Stimulated activated CD4-positive, alpha-beta T cell treated with anti-CD3 and anti-CD28 coated beads, Interleukin-12 subunit alpha, Interleukin-12 subunit beta, amount 100 ng/mL, for 4 hours (primary cell): ENCODE results near the gene FCHSD1.
A peak's percentile ranks its signal among the peaks of the same experiment; 100 is the strongest.

Experiments used
- DNase-seq: peaks from one replicate; pipeline ENCODE4 v3.0.0-alpha.2; 2020

Gene FCHSD1

DNA sequence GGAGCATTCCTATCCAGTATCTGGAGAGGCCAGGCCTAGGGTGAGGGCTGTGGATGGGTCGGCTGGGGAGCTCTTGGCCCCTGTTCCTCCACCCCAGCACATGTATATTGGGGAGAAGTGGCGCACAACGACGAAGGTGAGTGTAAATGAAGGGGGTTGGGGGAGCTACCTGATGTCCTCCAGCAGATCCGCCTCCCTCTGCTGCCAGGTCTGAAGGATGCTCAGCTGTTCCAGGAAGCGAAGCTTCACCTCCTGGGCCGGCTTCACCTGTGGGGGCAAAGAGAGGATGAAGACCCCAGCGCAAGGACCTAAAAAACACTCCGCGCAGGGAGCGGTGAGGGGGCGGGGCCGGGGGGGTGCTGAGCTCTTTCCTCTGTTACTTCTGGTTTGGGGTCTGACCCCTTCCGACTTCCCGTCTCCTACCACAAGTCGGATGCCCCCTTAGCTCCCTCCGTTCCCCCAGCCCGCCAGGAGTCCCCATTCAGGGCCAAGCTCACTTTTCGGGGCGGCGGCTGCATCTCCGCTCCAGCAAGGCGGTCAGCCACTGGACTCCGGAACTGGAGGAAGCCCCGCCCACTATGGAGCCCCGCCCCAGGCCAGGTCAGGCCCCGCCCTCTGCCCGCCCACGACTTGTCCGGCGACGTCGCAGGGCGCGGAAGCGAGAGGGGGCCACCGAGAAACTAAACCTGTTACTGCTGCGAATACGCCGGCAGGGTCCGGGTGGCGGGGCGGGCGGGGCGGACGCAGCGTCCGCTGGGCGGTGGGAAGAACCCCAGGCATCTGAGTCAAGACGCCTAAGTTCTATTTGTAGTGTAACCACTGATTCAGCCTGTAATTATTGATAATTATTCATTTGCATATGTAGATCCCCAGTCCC, at the start of gene FCHSD1:
TSS of gene FCHSD1 (minus strand) at position 568 of the 877 bp plus-strand sequence. CDS start at position 518, 50 bp downstream.
- peak; percentile 78 for DNase-seq

DNA sequence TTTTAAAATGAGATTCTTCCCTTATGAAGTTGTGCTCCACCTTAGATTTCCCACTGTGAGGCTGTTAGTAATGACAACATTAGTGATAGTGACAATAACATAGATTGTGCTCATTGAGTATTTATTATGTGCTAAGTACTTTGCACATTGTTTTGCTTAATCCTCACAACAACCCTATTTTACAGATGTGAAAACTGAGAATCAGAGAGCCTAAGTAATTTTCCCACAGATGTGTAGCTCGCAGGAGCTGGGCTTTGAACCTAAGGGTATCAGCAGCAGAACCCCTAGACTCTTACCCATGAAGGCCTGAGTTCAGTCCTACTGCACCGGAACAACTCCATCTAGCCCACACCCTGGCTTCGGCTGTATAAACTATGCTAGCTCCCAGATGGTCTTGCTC, 46.4 kb upstream of the FCHSD1 start:
- DNase-seq, result no peak

DNA sequence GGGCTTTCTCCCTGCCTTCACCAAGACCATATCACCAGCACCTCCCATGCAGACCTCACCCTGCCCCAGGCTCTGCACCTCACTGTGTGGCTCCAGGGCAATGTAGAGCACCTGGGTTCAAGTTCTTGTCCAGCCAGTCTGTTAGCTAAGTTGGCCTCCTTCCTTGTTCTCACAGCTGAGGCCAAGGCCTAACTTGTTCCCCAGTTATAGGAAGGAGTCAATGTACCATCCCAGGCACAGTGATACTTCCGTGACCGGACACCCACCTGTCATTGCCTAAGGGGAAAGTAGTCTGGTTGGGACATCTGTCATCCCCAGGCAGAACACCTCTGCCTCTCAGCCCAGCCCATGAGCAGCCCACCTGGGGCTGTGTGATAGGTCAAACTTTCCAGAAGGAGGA, 45.2 kb upstream of the FCHSD1 start:
- no peak for DNase-seq

DNA sequence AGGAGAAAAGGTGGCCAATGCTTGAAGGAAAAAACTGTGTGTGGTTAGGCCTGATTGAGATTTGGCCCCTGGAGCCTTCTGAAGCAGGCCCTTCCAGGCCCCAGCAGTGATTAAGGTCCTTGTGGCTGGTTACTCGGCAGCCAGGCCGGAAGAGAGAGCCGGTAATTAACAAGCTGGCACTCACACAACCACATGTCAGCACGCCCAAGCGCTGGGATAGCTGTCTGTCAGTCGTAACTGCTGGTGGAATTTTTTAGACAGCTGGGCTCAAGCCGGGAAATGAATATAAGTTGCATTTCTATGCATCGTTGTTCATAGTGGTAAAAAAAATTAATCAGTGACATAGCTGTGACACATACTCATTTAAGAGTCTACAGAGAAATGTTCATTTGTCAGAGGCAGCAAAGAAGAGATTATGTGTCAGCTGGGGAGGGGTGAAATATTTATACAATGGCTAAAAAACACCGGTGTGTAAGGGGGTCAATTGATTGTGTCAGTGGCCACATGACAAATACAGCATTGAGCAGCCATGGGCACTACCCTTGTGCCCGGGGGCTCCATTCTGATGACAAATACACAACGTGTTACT, 44.5 kb upstream of the FCHSD1 start:
- DNase-seq, result no peak

DNA sequence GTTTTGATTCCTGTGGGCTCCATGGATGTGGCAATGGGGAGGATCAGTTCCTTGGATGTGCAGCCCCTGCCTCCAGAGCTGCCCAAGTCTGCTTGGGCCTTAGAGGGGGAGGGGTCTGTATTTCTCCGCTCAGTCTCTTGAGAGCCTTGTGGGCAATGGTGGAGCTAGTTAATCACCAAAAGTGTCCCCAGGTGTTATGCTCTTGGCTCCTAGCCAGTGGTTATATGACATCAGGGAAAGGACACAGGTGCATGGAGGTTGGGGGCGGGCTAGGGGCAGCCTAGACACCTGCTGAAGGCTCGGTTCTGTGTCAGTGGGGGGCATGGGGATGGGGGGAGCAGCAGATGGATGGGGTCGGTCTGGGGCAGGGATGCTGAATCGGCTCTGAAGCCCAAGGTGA, 43.3 kb upstream of the FCHSD1 start:
- DNase-seq, result no peak

DNA sequence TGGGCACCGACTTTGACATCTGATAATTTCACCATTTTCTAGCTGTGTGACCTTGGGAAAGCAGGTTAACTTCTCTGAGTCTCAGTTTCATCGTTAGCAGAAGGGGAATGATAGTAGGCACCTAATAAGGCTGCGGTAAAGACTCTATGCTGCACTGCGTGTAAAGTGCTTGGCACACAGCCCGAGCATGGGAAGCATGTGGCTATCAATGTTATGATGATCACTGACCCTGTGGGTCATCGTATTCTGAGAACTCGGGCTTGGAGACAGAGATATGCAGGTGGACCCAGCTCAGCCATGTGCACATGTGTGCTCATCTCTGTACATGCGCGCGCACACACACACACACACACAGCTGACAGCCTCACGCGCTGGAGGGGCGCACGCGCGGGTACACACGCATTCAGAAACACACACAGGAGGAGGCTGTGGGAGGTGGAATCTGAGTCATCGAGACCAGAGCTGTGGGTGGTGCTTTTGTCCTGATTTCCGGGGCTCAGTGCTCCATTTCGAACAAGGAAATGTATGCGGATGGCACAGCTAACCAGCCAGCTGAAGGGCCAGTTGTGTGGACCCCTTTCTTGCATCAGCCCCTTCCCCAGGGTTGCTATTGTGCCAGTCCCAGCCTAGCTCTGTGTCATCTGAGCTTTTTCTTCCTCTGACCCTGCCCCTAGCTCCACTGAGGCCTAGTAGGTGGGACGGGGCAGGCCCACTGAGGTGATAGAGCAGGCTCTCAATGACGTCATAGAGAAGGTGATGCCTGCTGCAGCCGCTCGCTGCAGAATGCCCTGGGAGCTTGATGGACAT, 41.9 kb upstream of the FCHSD1 start:
- peak; percentile 68 for DNase-seq

DNA sequence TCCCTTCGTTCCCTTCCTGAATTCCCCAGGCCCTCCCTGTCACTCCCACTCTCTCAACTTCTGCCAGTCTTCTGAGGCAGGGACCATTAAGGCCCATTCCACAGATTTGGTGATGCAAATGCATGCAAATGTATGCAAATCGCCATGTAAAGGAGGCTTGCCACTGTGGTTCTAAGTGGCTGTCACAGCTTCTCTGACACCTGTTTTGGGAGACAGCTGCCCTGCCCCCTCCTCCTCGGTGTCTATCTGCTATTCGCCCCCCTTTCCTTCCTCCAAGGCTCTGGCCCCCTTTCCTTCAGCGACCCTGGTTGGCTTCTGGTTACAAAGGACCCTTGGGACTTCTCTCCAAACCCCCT, 41.3 kb upstream of the FCHSD1 start:
- DNase-seq, result no peak

DNA sequence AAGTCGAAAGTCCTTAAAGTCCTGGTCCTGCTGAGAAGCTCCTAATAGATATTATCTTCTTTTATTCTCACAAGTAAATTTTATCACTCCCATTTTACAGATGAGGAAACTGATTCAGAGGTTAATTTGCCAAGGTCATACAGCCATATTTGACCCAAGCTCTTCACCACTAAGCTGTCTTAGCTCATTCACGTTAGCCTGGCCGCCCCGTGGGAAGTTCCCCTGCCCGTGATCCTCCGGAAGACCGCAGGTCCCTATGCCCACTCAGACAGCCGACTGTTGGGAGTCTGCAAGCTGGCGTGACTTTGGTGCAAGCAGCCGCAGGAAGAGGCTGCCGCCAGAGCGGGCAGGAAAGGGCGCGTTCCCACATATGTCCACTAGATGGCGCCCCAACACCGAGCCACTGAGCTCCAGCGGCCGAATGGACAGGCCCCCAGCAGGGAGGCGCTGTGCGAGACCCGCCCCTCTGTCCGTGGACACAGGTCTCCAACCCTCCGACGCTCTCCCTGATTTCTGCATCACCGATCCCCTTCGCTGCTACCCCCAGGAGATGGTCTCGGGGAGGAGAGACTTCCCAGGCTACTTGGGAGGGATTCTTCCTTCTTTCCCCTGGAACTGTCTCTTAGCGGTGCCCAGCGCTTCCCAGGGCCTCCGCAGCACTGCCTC, 40.8 kb upstream of the FCHSD1 start:
- DNase-seq, result peak; percentile 86

DNA sequence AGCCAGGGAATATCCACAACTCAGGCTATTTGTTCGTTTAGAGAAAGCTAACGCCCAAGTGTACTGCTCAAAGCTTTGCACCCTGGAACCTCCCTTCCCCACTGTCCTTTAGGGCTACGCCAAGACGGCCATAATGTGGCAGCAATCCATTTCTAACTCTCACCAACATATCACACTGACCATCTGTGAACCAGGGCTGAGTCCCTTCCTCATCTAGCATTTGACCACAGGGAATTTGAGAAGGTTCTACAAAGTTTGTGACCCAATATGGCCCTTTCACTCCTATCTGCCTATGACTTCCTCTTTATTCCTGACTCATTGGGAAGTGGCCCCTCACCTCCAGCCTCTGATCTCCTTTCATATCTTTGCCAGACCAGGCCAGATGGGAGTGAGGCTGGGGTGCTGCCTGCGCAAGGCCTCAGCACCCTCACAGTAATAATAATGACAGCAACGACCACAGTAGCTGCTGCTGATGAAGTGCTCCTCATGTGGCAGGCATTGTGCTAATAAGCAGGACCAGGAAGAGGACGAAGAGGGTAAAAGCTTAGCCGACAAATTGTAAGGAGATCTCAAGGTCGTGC, 40.2 kb upstream of the FCHSD1 start:
- DNase-seq, result no peak

DNA sequence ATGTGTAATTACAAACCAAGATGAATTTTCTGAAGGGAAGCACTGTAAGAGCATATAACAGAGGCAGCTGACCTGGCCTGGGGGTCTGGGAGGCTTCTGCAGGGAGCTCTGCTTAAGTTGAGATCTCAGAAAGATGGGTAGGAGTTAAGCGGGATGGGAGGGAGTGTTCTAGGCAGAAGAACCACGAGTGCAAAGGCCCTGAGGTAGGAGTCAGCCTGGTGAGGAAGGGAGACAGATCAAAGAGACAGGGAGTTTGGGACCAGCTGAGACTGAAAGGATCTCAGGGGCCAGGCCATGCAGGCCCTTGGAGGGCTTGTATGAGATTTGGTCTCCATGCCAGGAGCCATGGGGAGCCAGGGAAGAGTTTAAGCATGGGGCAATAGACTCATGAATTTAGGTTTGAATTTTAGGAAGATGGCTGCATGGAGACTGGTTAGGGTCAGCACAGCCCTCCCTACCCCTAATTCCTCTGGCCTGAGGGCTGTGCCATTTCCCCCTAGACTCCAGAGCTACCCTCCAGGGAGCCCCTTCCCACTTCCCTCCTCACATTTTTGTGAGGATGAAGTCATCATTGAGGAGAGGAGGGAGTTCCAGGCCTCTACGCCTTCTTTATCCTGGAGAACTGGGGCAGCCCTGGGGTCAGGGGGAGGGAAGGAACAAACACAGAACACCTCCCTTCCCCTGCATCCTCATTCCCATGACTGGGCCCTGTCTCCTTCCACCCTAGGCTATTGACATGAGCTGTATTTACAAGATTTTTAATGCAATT, 35.6 kb upstream of the FCHSD1 start:
- no peak for DNase-seq

DNA sequence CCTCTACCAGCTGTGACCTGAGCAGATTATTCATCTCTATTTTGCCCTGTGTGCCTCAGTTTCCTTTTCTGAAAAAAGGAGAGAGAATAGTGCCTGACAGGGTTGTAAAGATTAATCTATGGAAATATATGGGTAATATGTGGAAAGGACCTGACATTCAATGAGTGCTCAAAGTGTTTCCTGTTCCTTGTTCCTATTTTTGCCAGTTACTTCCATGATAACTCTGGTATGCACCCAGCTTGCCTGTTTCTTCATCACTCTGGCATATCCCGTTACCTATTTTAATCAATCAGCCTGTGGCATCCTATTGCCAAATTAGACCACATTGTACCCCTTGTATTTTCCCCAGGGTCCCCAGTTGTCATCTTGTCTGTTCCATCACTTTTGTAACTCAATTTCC, 34.4 kb upstream of the FCHSD1 start:
- DNase-seq, result no peak

DNA sequence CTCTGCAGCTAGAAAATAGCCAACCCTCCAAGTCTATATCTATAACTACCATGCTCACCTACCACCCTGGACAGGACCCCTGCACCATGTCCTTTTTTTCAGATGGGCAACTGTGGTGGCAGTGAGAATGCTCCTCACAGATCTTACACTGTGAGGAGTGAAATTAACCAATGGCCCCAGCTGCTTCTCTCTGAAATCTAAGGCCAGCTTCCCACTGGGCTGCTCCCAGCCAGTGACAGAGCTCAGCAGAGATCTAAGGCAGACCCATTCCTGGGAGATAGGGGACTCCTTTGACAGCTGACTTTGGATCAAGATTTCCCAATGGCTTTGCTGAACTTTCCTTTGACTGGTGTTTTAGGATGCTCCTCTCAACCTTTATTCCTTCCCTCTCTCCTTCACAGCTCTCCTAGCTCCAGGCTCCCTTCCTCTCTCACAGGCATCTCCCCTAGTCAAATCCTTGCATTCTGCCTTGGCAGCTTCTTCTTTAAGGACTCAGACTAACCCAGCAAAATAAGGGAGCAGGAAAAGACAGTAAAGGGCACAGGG, 32.5 kb upstream of the FCHSD1 start:
- no peak for DNase-seq

DNA sequence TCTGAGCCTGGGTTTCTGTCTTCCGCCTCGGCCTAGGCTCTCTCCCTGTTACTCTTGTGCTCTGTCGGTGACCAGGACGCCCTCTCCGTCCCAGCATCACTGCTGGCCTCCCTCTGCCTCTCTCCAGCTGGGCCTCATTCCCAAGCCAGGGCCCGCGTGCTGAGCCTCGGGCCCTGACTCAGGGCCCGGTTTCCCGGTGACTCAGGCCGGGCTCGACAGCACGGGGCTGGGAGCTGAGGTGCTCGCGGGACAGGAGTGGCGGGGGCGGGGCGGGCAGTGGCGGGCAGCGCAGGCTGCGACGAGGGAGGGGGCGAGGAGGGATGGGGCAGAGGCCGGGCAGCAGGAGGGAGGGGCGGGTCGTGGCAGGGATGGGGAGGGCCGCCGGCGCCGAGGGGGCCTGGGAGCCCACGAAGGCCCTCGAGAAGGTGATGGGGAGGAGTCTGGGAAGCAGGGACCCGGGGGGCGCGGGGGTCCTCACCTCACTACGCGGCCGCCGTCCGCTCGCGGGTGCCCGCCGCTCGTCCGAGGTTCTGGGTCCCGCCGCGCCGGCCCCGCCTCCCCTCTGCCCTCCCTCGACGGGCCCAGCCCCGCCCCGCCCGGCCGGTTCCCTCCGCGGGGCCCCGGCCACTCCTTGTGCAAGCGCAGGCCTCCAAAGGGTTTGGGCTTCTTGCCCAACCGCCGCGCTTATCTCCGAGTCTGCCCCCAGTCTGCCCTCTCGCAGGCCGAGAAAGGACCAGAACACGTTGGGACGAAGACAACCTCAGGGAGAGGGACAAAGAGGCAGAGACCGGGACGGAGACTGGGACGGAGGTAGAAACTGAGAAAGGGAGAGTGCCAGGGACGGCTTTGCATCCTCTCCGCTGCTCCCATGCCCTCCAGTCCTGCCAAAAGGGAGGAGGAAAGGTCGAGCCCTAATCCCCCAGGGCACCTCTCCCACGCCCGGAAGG, 30.8 kb upstream of the FCHSD1 start, which contains the start of gene ARAP3:
TSS of gene ARAP3 (minus strand) at position 536 of the 947 bp plus-strand sequence. CDS start 1,744 bp downstream, outside the sequence.
- DNase-seq, result peak; percentile 40

DNA sequence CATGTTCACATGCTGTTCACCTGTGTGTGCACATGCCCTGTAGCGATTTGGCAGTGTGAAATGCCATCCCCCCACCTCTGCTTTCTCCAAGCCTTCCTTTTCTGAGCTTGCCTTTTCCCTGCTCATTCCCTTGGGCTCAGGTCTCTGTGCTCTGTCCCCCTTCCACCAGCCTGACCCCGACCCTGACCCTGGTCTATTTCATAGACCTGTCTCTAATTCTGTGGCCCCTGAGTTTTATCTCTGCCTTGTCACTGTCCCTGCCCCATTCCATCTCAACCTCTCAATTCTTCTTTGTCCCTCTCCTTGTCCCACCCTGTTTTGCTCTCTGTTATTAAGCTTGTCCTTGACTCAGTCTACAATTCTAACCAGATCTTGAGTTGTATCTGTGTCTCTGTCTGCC, 30.1 kb upstream of the FCHSD1 start:
- no peak for DNase-seq

DNA sequence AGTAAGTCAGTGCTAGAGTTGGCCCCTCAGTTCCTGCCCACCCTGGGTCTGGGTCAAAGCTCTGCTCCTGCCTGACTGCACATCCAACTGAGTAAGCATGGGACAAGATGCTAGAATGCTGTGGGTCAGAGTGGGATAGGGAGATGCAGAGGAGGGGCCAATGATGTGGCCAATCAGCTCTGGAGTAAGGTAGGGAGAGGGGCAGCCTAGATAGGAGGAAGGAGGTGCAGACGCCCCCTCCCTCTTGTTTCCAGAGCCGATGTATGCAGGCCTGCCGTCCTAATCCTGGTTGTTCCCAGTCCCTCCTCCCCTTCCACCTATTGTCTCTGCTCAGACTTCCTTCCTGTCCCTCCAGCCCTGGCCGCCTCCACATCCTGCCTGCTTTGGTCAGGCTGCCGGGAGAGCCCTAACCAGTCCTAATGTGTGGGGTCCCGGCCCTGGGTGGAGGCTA, 29.6 kb upstream of the FCHSD1 start:
- DNase-seq, result no peak

DNA sequence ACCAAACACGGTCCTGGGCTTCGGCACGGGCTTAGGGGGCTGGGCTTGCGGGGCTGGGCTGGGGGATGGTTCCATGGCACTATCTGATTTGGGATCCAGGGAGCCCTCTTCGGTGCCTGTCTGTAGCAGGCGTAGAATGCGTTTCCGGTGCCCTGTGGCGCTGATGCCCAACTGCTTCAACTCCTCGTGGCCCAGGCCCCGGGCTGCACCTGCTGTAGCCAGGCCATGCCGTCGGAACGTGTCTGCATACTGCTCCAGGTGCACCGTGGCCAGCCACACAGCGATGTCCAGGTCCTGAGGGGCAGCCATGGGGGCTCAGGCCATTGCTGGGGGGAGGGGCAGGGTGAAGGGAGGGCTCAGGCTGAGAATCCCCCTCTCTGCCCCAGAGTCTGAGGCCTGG, 29.0 kb upstream of the FCHSD1 start:
- DNase-seq, result no peak

DNA sequence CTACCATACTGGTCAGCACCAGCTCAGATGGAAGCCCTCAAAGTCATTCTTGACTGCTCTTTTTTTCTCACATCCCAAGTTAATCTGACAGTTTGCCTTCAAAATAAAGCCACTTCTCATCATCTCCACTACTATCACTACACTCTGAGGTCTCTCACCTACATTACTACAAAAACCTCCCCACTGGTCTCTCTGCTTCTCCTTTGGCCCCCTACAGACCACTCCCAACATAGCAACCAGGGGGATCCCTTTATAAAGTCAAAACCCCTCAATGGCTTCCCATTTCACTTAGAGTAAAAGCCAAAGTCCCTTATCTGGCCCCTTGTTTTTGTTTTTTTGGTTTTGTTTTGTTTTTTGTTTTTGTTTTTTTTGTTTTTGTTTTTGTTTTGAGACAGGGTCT, 26.2 kb upstream of the FCHSD1 start:
- no peak for DNase-seq

DNA sequence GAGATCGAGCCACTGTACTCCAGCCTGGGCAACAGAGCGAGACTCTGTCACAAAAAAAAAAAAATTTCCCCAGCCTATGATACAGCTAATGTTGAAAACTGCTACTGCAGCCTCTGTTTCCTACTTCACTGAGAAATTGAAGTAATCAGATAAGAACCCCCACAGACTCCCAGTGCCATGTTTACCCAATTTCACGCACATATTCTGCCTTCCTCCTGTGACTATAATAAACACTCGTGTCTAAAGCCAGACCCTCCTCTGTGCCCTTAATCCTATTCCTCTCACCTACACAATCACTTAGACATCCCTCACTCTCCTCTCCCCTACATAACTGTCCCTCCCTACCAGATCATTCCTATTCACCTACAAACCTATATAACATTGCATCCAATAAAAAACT, 24.5 kb upstream of the FCHSD1 start:
- no peak for DNase-seq

DNA sequence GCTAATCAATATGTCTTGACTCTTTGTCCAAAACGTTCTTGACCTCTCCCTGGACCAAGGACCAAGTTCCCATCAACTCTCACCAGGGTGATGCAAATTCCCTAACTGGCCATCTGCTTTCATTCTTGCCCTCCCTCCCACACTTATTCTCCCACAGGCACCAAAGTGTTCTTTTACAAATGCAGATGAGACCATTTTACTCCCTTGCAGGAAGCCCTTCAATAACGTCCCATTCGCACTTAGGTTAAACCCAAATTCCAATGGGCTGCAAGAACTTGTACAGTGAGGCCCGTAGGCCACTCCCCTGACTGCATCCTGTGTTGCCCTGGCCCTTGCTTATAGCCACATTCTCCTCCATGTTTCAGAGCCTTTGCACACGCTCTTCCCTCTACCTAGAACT, 23.5 kb upstream of the FCHSD1 start:
- no peak for DNase-seq
